Putamen (tissue), 1 donor: ENCODE data around the gene ORM2.
"Not testable (repeated sequence)": the region's sequence is repeated elsewhere in the genome, so short reads cannot be mapped to it uniquely, and the experiment has no call there.

Experiments
- DNase-seq: peaks from one replicate; pipeline ENCODE4 v3.0.0-alpha.2; 2016; ENCODE audit warnings: low spot score

ORM2 gene

DNA sequence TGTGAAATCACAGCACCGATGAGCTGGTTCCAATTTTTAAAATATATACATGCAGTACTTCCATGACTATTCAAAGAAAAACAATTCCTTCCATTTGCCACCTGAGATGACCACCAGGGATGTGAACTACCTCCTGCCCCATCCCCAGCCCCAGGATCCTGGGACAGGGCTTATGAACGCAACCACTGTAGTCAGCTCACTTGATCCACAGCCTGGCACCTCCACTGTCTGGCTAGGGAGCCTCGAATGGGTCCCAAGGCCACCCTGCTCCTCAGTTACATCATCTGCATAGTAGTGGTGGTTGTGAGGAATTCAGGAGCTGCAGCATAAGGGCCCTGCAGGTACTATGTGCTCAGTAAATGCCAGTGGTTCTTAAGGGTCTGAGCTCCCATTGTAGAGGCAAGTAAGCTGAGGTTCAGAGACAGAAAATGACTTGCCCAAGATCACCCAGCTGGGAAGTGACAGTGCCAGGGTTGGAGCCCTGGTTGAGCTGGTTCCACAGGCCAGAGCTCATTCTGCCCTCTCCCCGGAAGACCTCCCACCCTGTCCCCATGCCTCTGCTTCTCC is 2.9 kb downstream of the ORM2 start:
- DNase-seq: not testable (repeated sequence)

DNA sequence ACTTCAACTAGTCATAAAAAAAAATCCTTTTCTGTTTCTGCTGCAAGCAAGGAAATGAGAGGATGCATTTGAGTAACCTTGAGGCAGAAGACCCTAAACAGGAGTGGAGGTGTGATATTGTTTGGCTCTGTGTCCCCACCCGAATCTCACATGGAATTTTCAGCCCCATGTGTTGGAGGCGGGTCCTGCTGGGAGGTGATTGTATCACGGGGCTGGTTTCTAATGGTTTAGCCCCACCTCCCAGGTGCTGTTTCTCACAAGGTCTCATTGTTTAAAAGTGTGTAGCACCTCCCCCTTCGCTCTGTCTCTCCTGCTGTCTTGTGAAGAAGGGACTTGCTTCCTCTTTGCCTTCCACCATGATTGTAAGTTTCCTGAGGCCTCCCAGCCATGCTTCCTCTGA is 4.0 kb downstream of the ORM2 start:
- not testable (repeated sequence) for DNase-seq

DNA sequence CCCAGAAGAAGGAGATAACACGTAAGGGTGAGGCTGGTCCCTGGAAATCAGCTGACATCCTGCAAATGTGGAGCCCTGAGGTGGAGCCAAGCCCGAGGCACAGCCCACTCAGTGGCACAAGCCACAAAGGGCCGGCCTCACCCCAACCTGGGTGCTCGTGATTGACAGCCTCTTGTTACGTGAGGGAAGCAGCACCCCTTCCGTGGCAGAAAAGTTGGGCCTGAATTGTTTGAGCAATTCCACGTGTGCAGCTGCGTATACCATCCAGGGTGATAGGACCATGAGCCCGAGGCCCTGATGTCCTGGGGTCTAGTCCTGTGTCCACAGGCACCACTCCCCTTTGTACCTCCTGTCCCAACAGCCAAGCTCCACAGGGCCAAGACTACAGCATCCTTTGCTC is 4.8 kb downstream of the ORM2 start:
- DNase-seq: no peak

DNA sequence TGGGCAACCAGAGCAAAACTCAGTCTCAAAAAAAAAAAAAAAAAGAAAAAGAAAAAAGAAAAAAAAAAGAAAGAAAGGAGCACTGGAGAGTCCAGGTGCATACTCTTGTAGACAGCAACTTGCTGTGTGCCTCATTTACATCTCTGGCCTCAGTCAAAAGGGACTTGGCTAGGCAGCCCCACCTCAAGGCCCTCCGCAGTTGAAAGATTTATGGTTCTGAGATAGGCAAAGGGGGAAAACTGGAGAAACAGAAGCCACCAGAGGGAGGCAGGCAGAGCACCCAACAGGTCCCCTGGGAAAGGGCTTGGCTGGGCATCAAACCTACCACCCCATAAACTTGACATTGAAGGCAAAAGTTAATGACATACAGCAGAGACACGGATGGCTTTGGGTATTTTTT is 6.1 kb downstream of the ORM2 start:
- DNase-seq: no peak

DNA sequence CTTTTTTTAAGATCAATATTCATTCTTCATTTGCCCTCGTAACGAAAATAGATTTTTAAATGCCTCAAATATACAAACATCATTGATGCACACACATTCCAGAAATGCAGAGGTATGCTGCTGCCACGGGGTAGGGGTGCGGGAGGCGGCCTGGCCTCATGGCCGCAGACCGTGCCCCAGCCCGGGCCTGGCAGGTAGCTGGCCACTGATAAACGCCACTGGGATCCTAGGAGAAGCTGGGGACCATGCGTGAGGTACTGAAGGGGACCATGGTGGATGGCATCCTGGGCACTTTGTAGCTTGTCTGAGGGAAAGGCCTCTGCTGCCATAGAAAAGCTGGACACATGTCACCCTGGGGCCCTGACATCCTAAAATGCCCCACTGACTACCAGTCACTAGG is 6.5 kb downstream of the ORM2 start:
- DNase-seq: no peak

DNA sequence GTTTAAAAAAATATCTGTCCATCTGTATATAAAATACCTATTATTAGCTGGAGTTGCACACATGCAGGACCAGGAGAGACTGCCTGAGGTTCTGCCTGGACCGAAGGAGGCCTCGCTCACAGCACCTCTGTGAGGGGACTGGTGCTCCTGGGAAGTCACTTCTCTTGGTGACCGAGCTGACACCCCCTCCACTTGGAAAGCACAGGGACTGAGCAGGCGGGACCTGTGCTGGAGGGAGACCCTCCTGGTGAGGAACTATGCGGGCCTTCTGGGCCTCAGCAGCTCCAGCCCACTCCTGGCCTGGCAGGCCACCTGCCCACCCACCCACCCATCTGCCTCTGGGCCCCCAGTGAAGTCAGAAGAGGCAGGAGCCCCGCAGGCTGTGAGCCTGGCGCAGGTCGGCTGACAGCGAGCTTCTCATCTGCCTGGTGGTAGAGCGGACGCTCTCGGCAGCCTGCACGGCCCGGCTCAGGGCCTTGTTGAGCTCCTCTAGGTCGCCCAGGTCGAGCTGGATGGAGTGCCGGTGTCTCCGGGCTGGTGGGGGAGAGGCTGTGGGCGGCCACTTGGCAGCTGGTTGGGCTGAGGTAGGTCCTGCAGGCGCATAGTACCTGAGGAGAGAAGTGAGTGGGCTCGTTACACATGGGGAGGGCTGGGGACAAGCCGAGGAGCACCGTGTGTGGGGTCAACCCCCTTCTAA is 7.2 kb downstream of the ORM2 start:
- DNase-seq: no peak

DNA sequence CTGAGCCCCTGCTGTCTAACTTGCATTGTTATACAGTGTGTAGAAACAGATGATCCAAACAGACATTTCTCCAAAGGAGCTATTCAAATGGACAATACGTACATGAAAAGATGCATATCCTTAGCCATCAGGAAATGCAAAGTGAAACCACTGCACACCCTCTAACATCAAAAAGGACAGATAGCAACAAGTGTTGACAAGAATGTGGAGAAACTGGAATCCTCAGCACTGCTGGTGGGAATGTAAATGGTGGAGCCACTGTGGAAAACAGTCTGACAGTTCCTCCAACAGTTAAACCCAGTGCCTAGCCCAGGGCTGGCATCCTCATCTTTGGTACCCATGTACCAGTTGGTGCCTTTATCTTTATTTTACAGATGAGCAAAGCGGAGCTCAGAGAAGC is 8.5 kb downstream of the ORM2 start:
- no peak for DNase-seq

DNA sequence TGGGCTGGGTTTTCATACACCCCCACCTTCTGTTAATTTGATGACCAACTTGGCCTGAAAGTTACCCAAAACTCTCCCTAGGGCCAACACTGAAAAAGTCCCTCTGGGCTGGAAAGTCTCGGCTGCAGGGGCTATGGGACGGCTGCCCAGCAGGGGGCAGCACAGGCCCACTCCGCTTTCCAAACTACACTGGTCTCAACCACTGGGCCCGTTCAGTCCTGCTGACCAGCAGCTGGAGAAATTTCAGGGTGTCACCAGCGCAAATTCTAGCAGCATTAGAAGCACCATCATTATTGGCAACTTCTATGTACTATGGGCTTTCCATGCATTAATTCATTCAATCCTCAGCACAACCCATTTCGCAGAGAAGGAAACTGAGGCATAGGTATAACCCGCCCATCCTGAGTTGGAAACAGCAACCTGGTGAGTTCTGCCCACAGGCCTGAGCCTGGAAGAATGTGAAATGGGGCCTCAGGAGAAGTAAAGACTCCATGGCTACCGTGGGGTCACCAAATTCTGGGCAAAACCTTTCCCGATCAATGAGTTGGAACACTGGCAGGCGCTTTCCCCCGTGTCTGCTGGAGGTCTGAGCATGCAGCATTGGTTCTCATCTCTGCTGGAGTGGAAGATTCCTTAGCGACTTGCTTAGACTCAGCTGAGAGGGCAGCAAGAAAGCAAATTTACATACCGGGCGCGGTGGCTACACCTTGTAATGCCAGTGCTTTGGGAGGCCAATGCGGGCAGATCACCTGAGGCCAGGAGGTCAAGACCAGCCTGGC is 9.7 kb downstream of the ORM2 start:
- no peak for DNase-seq

DNA sequence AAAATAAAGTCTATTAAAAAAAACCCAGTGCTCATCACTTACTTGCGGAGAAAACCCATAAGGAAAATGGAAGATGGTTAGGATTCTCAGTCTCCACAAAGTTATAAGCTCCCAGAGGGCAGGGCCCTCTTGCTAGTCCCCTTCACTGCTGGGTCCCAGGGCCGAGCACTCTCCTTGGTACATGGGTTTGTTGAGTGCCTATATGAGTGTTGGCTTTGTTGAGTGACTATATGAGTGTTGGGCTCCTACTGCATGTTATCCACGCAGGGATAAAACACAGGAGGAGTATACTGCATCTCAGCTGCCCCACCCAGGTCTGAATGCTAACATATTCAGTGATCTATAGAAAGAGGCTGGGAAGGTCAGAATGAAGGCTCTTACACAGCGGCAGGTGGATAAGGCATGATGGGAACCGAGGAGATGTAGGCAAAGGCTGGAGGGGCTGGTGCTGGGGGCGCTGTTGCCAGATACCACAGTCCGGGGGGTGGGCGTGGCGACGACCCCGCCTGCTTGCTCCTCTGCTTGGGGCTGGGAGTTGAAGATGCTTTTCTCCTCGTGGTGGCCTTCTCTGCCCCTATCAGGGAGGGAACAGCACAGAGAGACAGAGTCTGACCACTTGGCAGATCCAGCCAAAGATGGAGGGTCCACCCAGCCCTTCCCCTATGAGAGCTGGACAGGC is 11.6 kb downstream of the ORM2 start:
- DNase-seq: no peak

DNA sequence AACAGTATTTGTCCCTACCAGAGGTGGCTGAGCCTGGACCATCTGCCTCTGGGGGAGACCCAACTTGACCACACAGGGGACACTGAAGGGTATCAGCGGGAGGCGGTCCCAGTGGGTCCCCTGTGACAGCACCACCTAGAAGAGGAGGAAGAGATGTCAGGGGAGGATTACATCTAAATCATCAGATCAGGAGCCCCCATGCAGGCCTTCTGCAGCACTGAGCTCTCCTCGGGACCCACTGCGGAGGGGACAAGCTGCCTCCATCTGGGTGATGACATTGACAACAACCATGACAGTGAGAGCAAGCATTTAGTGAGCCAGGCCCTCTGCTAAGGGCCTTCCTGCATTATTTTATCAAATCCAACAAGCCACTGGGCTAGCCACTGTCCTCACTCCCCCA is 12.3 kb downstream of the ORM2 start:
- DNase-seq: no peak

DNA sequence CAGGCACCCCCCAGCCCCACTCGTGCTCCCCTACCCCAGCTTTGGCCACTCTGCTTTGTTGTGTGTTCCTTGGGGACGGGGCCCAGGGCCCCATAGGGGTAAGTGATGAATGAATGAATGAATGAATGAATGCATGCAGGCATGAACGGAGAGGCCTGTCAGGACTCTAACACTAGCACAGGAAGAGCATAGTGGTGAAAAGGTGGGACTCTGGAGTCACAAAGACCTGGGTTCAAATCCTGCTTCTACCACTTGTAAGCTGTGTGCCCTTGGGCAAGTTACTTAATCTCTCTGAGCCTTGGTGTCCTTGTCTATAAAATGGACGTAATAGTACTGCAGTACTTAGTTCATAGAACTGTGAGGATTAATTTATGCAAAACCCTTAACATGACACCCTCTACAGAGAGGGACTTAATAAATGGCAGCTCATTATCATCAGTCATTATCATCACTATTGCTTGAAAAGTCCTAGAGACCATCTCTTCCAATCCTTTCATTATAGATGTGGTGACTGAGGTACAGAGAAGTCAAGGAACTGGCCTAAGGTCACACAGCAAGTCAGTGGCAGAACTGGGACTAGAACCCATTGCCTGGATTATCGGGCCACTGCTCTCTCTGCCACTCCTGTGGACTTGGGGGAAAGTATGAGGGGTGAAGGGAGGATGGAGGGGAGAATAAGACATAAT is 13.2 kb downstream of the ORM2 start:
- DNase-seq: no peak

DNA sequence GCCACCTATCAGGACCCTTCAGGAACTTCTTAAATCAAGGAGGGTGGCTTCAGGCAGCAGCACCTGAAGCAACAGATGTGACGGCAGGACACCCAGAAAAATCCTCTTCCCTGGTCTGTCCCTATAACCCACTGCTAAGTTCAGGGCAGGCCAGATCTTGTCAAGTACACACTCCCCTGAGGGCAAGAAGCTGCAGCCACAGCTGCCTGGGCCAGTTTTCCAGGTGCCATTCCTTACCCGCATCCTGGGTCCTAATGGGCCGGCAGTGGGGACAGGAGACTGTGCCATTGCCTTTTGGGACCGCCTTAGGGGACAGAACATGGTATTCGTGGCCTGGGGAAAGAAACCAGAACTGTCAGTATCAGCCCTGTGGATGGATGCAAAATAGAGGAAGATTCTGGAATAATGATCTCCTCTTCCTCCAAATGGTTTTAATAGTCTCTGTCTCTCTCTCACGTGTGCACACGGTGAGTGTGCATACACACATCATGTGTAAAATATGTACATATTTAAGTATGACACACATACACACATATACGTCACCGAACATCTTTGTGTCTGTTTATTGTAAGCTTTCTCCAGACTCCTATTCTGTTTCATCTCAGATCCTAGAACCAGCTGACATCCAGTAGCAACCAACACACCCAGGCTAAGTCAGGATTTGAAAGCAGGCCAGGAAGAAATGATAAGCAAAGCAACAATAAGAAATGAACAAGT is 14.0 kb downstream of the ORM2 start:
- DNase-seq: no peak

DNA sequence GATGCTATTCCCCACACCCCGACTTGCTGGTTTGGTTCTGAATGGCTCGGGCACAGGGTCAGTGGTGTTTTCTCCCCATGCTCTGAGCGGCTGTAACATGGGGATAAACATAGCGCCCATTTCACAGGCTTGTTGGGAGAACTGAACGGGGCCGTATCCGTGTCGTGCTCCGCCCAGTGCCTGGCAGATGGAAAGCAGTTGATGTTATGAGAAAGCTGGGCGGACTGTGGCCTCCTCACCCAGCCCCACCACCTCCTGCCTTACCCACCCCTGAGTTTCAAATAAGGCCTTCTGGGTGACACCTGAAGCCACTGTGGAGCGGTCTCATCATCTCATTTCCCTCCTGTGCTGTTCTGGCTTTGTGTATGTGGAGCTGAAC is 14.5 kb downstream of the ORM2 start:
- no peak for DNase-seq

DNA sequence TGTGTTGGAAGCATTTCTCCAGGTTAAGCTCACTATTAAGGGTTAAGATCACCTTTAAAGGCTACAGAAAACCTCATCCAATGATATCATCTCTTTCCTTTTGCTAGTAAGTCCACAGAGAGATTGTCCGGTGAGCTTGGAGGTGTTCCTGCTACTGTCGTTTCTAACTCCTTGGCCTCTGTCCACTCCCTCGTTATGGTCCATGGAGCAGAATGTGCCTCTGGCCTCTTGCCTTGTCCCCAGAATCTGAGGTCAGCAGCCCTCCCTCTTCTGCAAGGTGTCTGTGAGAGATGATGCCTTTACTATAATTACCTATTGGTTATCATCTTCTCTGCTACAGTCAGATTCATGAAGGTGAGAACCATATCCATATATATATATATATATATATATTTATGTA is 15.0 kb downstream of the ORM2 start:
- no peak for DNase-seq

DNA sequence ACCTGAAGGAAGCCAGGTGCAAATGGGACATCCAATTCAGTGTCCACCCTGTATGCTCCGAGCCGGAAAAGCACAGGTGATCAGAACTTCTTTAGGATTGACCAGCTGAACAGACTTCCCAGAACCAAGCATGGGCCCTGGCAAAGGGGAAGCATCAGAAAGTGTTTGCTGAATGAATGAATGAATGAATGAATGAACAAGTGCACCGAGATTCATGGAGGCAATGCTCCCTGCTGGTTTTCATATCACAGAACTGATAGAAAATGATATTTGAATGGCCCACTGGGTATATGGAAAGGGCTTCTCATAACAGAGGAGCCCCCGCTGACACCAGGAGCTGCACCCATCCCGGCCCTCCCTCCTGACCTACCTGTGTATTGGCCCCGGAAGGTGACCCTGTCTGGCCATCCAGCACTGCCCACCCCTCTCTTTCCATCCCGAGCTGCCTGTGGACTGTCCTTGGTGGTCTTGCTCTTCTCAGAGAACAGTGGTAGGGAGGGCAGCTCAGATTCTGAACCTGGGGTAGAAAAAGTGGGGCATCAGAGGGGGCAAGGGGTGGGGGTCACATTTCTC is 15.9 kb downstream of the ORM2 start:
- no peak for DNase-seq

DNA sequence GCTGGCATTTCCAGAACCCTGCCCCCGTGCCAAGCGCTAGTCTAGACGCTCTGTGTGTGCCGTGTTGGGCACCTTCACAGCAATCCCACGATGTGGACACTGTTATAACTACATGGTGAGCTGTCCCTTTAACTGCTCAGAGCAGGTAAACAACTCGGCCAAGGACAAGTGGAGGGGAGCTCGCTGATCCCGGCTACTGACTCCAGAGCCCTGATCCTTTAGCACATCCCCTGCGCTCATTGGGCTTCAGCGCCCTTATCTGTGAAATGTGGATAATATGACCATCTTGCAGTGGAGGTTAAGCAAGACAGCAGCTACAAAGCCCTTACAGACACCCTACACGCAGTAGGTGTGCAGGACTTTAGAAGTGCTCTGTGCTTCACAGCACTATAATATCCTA is 16.5 kb downstream of the ORM2 start:
- DNase-seq: no peak

DNA sequence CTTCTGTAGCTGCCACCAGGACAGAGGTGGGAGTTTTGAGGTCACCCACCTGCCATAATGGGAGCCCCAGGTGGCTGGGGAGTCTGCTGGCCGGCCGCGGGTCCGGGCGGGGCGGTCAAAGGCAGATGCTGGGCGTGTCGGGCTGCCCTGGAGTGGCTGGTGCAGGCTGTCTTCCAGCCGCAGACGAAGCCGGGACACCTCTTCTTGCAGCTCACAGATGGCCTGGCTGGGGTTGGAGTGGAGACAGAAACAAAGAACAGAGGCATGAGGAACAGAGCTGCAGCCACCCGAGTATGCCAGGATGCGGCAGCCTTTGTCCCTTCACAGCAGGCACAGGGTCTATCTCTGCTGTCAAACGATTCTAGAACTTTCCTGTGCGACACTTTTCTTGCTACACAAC is 18.0 kb downstream of the ORM2 start:
- peak; percentile 84 for DNase-seq

DNA sequence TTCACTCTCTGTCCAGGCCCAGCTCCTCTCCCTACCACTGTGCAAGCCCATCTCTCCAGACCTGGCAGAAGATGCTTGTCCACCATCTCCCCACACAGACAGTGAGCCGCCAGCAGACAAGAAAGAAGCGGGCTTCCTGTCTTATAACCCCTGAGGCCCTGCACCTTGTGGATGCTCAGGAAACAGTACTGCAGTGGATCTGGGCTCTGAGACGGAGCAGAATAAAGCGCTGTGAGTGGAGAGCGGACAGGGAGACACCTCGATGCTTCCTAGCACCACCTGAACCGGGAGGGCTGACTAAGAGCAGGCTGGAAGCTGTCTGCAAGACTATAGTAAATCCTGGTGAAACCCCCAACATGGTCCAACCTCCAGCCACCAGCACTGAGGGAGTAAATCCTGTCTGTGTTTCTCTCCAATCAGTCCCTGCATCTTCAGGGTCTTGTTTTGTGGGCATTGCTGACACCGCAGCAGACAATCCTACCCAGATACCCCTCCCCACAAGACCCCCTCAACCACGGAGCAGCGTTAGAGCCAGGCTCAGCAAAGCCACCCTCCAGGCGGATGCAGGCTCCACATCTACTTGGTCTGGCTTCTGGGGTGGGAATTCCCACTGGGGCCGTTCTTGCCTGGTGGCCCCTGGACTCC is 18.7 kb downstream of the ORM2 start:
- DNase-seq: no peak

DNA sequence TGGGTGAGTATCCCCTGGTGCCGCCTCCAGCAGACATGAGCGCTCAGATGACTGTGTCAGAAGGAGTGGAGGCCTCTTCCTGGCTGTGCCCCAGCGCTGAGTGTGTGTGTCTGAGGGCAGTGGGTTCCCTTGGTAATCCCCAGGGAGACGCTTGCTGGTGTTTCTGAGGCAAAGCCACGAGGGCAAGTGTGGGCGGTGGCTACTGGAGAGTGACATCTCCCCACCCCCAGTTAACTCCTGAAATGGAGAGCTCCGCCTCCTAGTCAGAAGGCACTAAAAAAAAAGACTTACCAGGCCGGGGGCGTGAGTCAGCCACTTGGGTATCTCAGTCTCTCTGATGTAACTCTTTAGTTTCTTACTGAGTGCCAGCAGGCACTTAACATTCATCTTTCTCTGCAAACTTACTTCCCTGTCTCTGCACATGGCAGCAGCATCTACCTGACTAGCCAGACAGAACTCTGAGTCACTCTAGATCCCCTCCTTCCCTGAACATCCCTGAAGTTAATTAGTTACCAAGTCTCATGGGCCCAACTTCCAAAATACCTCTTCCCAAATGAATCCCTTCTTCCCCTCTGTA is 19.3 kb downstream of the ORM2 start:
- DNase-seq: peak; percentile 63

DNA sequence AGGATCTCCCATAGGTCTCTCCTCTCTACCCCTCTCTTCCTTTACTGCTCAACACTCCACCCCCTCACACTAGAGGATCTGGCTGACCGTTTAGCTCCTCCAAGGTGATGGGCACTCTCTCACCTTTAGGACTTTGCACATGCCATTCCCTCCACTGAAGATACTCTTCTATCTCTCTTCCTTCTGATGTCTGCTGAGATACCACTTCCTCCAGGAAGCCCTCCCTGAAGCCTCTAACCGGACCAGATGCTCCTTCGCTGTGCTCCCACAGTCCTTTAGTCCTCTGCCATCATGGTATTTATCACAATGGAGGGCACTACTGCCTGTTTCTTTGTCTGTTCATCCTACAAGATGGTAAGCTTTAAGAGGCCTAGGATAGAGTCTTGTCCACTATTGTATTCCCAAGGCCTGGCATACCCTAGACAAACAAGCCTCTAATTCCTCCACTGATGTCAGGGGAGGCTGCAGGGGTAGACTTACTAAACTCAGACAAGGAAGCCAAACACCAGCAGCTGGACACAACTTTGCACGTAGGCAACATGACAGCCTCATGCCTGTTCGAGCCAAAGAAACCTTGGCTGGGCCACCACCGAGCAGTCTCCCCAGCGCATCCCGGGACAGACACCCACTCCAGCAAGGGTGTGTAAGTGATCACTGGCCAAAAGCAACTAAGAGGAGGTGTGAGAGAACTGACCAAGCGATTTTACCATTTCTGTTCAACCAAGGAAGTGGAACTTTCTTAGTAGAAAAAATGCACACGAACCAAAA is 20.2 kb downstream of the ORM2 start:
- no peak for DNase-seq
